ENCODE measurements around the gene EVC. TPM values are rescaled to one million over a fixed set of nuclear protein-coding genes. Genes with fewer than 3 reads are reported as not detected.

Gene EVC
- total RNA-seq, 2 experiments from 2014 or later = 0.17 TPM; not detected in 1

GRCh38 chr4:5790546-5790857 is 79.5 kb downstream of the EVC start:
- CTCF ChIA-PET = interaction anchor here (0.6 kb wide), 1 partner anchor 15 kb away, joined by 3 read pairs; no protein-coding TSS in a partner anchor
- Mint-ChIP-seq H3K4me1 (ENCODE audit: low read depth) (no peaks in the 10 kb centered on the region), H3K9me3 (no peaks in the 10 kb centered on the region), H3K27me3 (ENCODE audit: low read depth) (peaks cover 3% of the 10 kb centered on the region), H3K36me3 (ENCODE audit: low read depth) (no peaks in the 10 kb centered on the region), H3K4me3 (no peak overlapping the region), H3K27ac (no peak overlapping the region)
- intact Hi-C loops (cut with micrococcal nuclease) = loop anchor here (10.0 kb wide), 1 partner anchor 1306 kb away; no protein-coding TSS in a partner anchor
- DNase-seq = no peak

DNA sequence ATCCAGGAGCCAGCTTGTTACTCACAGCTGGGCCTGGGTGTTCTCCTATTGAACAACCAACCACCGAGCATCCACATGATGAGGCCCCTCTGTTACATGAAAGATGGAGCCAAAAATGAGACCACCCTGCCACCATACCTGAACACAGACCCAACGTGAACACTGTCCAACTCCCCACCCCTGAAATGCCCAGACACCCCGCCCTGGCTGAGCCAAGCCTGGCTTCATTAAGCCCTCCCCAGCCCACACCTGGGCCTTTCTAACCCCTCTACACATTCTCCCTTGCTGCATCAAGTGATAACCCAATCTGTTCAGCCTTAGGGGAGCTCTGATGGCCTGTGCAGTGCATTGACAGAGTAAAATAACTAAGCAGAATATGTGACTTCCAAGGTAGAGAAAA is 80.7 kb downstream of the EVC start:
- no peak overlapping the region for H3K4me3 Mint-ChIP-seq
- peaks cover 3% of the 10 kb centered on the region for H3K9me3 Mint-ChIP-seq
- no peak for DNase-seq
- no peak overlapping the region for H3K27ac Mint-ChIP-seq
- H3K36me3 Mint-ChIP-seq (ENCODE audit: low read depth) = no peaks in the 10 kb centered on the region
- CTCF ChIA-PET = no interaction called here
- intact Hi-C loops (cut with micrococcal nuclease) = loop anchor here (10.0 kb wide), 1 partner anchor 1307 kb away; no protein-coding TSS in a partner anchor
- H3K4me1 Mint-ChIP-seq (ENCODE audit: low read depth) = no peaks in the 10 kb centered on the region
- H3K27me3 Mint-ChIP-seq (ENCODE audit: low read depth) = peaks cover 3% of the 10 kb centered on the region

DNA sequence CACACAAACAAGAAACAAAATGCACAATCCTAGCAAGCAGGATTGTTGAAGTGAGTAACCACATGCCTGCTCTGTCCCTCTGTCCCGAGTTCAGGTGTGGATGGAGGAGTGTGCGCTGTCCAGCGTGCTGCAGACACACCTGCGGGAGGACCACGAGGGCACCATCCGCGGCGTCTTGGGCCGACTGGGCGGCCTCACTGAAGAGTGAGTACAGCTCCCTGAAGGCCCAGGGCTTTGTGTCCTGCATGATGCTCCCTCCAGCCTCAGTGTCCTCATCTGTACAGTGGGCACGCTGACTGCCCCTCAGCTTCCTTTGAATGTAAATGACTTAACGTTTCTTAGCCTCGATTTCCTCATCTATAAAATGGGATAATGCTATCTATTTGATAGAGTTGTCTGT is 82.5 kb downstream of the EVC start:
- no peak overlapping the region for H3K4me3 Mint-ChIP-seq
- H3K4me1 Mint-ChIP-seq (ENCODE audit: low read depth) = no peaks in the 10 kb centered on the region
- no peak for DNase-seq
- H3K9me3 Mint-ChIP-seq = peaks cover 3% of the 10 kb centered on the region
- no peaks in the 10 kb centered on the region for H3K36me3 Mint-ChIP-seq (ENCODE audit: low read depth)
- CTCF ChIA-PET = no interaction called here
- H3K27ac Mint-ChIP-seq = no peak overlapping the region
- intact Hi-C loops (cut with micrococcal nuclease) = loop anchor here (10.0 kb wide), 1 partner anchor 1309 kb away; no protein-coding TSS in a partner anchor
- peaks cover 1% of the 10 kb centered on the region for H3K27me3 Mint-ChIP-seq (ENCODE audit: low read depth)

GRCh38 chr4:5795580-5795979 is 84.6 kb downstream of the EVC start:
- CTCF ChIA-PET = no interaction called here
- H3K4me1 Mint-ChIP-seq (ENCODE audit: low read depth) = no peaks in the 10 kb centered on the region
- H3K27ac Mint-ChIP-seq = no peak overlapping the region
- no peaks in the 10 kb centered on the region for H3K36me3 Mint-ChIP-seq (ENCODE audit: low read depth)
- no peak overlapping the region for H3K4me3 Mint-ChIP-seq
- peaks cover 3% of the 10 kb centered on the region for H3K9me3 Mint-ChIP-seq
- DNase-seq = no peak
- intact Hi-C loops (cut with micrococcal nuclease) = loop anchor here (10.0 kb wide), 1 partner anchor 1311 kb away; no protein-coding TSS in a partner anchor
- no peaks in the 10 kb centered on the region for H3K27me3 Mint-ChIP-seq (ENCODE audit: low read depth)

DNA sequence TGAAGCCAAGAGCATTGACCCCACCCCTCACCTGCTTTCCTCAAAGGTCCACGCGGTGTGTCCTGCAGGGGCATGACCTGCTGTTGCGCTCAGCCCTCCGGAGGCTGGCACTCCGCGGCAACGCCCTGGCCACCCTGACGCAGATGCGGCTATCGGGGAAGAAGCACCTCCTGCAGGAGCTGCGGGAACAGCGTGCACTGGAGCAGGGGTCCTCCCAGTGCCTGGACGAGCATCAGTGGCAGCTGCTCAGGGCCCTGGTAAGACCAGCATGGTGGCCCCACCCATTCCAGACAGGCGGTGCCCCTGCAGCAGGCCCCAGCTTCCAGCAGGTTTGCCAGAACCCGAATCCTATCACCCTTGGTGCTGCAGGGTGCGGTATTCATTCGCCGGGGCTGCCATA is 86.0 kb downstream of the EVC start:
- Mint-ChIP-seq H3K36me3 (ENCODE audit: low read depth) (no peaks in the 10 kb centered on the region), H3K4me3 (no peak overlapping the region), H3K27ac (no peak overlapping the region), H3K27me3 (ENCODE audit: low read depth) (no peaks in the 10 kb centered on the region), H3K4me1 (ENCODE audit: low read depth) (no peaks in the 10 kb centered on the region), H3K9me3 (peaks cover 3% of the 10 kb centered on the region)
- no peak for DNase-seq
- CTCF ChIA-PET = no interaction called here
- intact Hi-C loops (cut with micrococcal nuclease) = loop anchor here (10.0 kb wide), 1 partner anchor 1312 kb away; no protein-coding TSS in a partner anchor

DNA sequence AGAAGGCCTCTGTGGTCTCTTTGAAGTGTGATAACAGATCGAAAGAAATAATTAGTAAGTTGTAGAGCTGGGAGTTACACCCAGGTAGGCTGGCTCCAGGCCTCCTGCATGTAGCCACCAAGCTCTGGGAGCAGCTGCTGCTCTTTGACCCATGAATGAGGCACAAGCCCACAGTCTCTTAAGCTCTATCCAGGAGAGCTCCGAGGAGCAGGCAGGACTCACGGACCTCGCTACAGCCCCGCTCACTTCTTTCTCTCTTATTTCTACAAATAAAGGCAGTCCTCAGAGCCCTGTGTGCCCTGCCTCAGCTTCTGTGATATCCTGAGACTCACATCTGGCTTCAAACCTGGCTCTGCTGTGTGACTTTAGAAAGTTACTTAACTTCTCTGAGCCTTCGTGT is 86.9 kb downstream of the EVC start:
- Mint-ChIP-seq H3K36me3 (ENCODE audit: low read depth) (no peaks in the 10 kb centered on the region), H3K27me3 (ENCODE audit: low read depth) (no peaks in the 10 kb centered on the region), H3K9me3 (peaks cover 3% of the 10 kb centered on the region), H3K27ac (no peak overlapping the region), H3K4me1 (ENCODE audit: low read depth) (no peaks in the 10 kb centered on the region), H3K4me3 (no peak overlapping the region)
- CTCF ChIA-PET = no interaction called here
- DNase-seq = no peak
- intact Hi-C loops (cut with micrococcal nuclease) = loop anchor here (10.0 kb wide), 1 partner anchor 1313 kb away; no protein-coding TSS in a partner anchor

DNA sequence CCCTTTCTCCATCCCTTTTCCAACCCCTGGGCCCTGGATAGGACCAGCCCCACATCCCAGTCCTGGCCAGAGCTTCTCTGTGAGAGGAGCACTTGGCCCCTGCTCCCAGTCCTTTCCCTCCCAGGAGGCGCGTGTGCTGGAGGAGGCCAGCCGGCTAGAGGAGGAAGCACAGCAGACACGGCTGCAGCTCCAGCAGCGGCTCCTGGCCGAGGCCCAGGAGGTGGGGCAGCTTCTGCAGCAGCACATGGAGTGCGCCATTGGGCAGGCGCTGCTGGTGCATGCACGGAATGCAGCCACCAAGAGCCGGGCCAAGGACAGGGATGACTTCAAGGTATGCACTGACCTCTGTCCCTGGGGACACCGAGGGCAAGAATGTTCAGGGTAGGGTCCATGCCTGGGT is 87.5 kb downstream of the EVC start:
- CTCF ChIA-PET = no interaction called here
- no peaks in the 10 kb centered on the region for H3K27me3 Mint-ChIP-seq (ENCODE audit: low read depth)
- no peak overlapping the region for H3K27ac Mint-ChIP-seq

GRCh38 chr4:5798946-5799345 is 87.9 kb downstream of the EVC start:
- no peak for DNase-seq
- CTCF ChIA-PET = no interaction called here

More for the DNA sequence above, 87.5 kb downstream of the EVC start:
- DNase-seq = no peak
- Mint-ChIP-seq H3K9me3 (peaks cover 3% of the 10 kb centered on the region), H3K36me3 (ENCODE audit: low read depth) (no peaks in the 10 kb centered on the region), H3K4me3 (no peak overlapping the region), H3K4me1 (ENCODE audit: low read depth) (no peaks in the 10 kb centered on the region)
- intact Hi-C loops (cut with micrococcal nuclease) = loop anchor here (10.0 kb wide), 1 partner anchor 1314 kb away; no protein-coding TSS in a partner anchor

GRCh38 chr4:5799406-5799805 is 88.4 kb downstream of the EVC start:
- CTCF ChIA-PET = no interaction called here
- Mint-ChIP-seq H3K36me3 (ENCODE audit: low read depth) (no peaks in the 10 kb centered on the region), H3K4me1 (ENCODE audit: low read depth) (no peaks in the 10 kb centered on the region), H3K9me3 (peaks cover 3% of the 10 kb centered on the region), H3K27ac (no peak overlapping the region), H3K4me3 (no peak overlapping the region), H3K27me3 (ENCODE audit: low read depth) (no peaks in the 10 kb centered on the region)
- no peak for DNase-seq
- intact Hi-C loops (cut with micrococcal nuclease) = loop anchor here (10.0 kb wide), 1 partner anchor 1315 kb away; no protein-coding TSS in a partner anchor

More at GRCh38 chr4:5798946-5799345, 87.9 kb downstream of the EVC start:
- intact Hi-C loops (cut with micrococcal nuclease) = loop anchor here (10.0 kb wide), 1 partner anchor 1314 kb away; no protein-coding TSS in a partner anchor
- Mint-ChIP-seq H3K4me3 (no peak overlapping the region), H3K36me3 (ENCODE audit: low read depth) (no peaks in the 10 kb centered on the region), H3K27ac (no peak overlapping the region), H3K4me1 (ENCODE audit: low read depth) (no peaks in the 10 kb centered on the region), H3K9me3 (peaks cover 3% of the 10 kb centered on the region), H3K27me3 (ENCODE audit: low read depth) (no peaks in the 10 kb centered on the region)

DNA sequence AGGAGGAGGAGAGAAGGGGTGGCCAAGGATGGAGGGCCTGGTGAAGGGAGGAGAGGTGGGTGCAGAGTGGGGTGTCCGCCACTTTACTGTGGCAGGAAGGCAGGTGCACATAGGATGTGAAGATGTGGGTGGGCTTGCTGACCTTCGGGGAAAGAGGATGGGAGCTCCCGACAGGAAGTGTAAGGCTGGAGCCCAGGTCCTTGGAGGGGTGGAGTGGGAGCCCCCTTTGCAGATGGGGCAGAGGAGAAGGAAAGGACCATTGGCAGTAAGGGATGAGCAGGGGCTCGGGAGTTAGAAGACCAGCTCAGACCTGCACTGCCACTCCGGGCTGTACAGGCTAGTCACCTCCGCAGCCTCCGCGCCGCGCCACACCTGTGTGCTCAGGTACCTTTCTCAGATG is 89.5 kb downstream of the EVC start:
- CTCF ChIA-PET = no interaction called here
- no peaks in the 10 kb centered on the region for H3K27me3 Mint-ChIP-seq (ENCODE audit: low read depth)
- intact Hi-C loops (cut with micrococcal nuclease) = no loop called here
- no peak overlapping the region for H3K27ac Mint-ChIP-seq
- peaks cover 3% of the 10 kb centered on the region for H3K9me3 Mint-ChIP-seq
- no peaks in the 10 kb centered on the region for H3K36me3 Mint-ChIP-seq (ENCODE audit: low read depth)
- no peak for DNase-seq
- H3K4me3 Mint-ChIP-seq = no peak overlapping the region
- H3K4me1 Mint-ChIP-seq (ENCODE audit: low read depth) = no peaks in the 10 kb centered on the region

DNA sequence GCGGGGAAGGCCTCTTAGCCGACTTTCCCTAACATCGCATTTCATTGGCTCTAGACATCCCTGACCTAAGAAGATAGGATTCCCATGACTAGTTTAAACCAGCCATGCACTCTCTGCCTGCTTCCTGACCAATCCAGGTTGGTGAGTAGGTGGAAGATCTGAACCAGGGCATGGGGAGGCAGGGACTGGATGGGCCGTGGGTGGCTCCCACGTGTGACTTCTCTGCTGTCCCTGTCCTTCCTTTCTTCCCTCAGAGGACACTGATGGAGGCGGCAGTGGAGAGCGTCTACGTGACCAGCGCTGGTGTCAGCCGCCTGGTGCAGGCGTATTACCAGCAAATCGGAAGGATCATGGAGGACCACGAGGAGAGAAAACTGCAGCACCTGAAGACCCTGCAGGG is 90.7 kb downstream of the EVC start:
- CTCF ChIA-PET = no interaction called here
- Mint-ChIP-seq H3K9me3 (no peaks in the 10 kb centered on the region), H3K4me3 (no peak overlapping the region), H3K36me3 (ENCODE audit: low read depth) (no peaks in the 10 kb centered on the region), H3K27me3 (ENCODE audit: low read depth) (no peaks in the 10 kb centered on the region), H3K4me1 (ENCODE audit: low read depth) (no peaks in the 10 kb centered on the region), H3K27ac (no peak overlapping the region)
- intact Hi-C loops (cut with micrococcal nuclease) = no loop called here
- no peak for DNase-seq

DNA sequence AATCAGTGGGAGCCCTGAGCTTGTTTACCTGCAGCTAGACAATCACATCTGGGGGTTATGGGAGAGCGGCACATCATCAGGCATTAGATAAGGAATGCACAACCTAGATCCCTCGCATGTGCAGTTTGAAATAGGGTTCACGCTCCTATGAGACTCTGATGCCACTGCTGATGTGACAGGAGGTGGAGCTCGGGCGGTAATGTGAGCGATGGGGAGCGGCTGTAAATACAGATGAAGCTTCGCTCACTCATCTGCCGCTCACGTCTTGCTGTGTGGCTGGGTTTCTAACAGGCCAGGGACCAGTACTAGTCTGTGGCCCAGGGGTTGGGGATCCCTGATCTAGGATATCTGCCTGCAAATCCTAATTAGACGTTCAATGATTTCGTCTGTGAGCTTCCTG is 91.6 kb downstream of the EVC start:
- H3K4me3 Mint-ChIP-seq = no peak overlapping the region
- CTCF ChIA-PET = no interaction called here

DNA sequence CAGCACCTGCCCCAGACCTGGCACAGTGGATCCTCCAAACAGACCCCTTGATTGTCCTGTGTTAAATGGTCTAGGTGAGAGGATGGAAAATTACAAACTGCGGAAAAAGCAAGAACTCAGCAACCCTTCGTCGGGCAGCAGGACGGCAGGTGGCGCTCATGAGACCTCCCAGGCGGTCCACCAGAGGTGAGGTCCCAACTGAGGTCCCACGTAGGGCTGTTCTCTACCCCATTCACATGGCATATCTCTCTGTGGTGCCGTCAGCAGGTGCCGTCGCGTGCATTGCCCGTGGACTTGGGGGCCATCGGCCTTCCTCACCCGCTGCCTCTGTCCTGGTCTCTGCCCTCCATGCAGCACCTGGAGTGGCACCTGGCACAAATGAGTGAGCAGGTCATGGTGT is 93.7 kb downstream of the EVC start:
- Mint-ChIP-seq H3K4me3 (no peak overlapping the region), H3K9me3 (no peaks in the 10 kb centered on the region), H3K27ac (no peak overlapping the region), H3K27me3 (ENCODE audit: low read depth) (no peaks in the 10 kb centered on the region), H3K4me1 (ENCODE audit: low read depth) (no peaks in the 10 kb centered on the region), H3K36me3 (ENCODE audit: low read depth) (no peaks in the 10 kb centered on the region)
- intact Hi-C loops (cut with micrococcal nuclease) = no loop called here
- no peak for DNase-seq
- CTCF ChIA-PET = interaction anchor here (1.3 kb wide), 1 partner anchor 7 kb away, joined by 3 read pairs; no protein-coding TSS in a partner anchor

More for the DNA sequence above, 91.6 kb downstream of the EVC start:
- intact Hi-C loops (cut with micrococcal nuclease) = no loop called here
- Mint-ChIP-seq H3K36me3 (ENCODE audit: low read depth) (no peaks in the 10 kb centered on the region), H3K4me1 (ENCODE audit: low read depth) (no peaks in the 10 kb centered on the region), H3K27me3 (ENCODE audit: low read depth) (no peaks in the 10 kb centered on the region), H3K27ac (no peak overlapping the region), H3K9me3 (no peaks in the 10 kb centered on the region)
- no peak for DNase-seq

Data from activated naive CD4-positive, alpha-beta T cell treated with anti-CD3 and anti-CD28 coated beads for 36 hours (primary cell).